A549 (cell line): Measurements from ENCODE around the gene FAM156A.
"Not testable (repeated sequence)": the region's sequence is repeated elsewhere in the genome, so short reads cannot be mapped to it uniquely, and the experiment has no call there.

ENCODE experiments used
- BHLHE40 ChIP-seq: IDR thresholded peaks from 2 replicates; pipeline ENCODE4 v1.6.1; 2012; ENCODE audit warnings: low read depth, low read length, inconsistent platforms
- CEBPB ChIP-seq, 2 experiments: fragments of >200 bp in 1 of 2; sonication (Bioruptor Twin) in 1 of 2; formaldehyde crosslinking in 1 of 2; IDR thresholded peaks; 2 replicates each; pipeline ENCODE4 v1.6.1; 2012 to 2016
- CHD2 ChIP-seq: fragments of 150-350 bp; IDR thresholded peaks from 2 replicates; pipeline ENCODE4 v1.6.1; 2014; ENCODE audit warnings: low read length; ENCODE audit not compliant: partially characterized antibody
- CHD4 ChIP-seq: fragments of 200-600 bp; sonication (generic); IDR thresholded peaks from 2 replicates; pipeline ENCODE4 v1.6.1; 2016; ENCODE audit warnings: antibody characterized with exemption, mild to moderate bottlenecking, borderline replicate concordance
- EP300 ChIP-seq, 2 experiments: fragments of >200 bp; sonication (Bioruptor Twin); formaldehyde crosslinking; IDR thresholded peaks; 2 replicates in 1 of 2; 3 replicates in 1 of 2; pipeline ENCODE4 v1.6.1; 2016 to 2017
- MAZ ChIP-seq: fragments of 150-350 bp; IDR thresholded peaks from 2 replicates; pipeline ENCODE4 v1.6.1; 2014; ENCODE audit warnings: antibody characterized with exemption, low read depth, low read length, borderline replicate concordance
- PHF8 ChIP-seq: fragments of 200-600 bp; sonication (generic); IDR thresholded peaks from 2 replicates; pipeline ENCODE4 v1.6.1; 2016; ENCODE audit warnings: low read depth, mild to moderate bottlenecking, antibody characterized with exemption, moderate library complexity, borderline replicate concordance
- POLR2A ChIP-seq: IDR thresholded peaks from 2 replicates; pipeline ENCODE4 v1.6.1; 2012; ENCODE audit warnings: mild to moderate bottlenecking, low read length
- POLR2AphosphoS2 ChIP-seq: conservative IDR thresholded peaks from 2 replicates; pipeline ENCODE4 v1.6.1; 2012; ENCODE audit warnings: low read length, improper control_type of control experiment, inconsistent platforms
- TF ChIP-seq, protein P1 (sequence below): fragments of >200 bp; sonication (Bioruptor Twin); formaldehyde crosslinking; IDR thresholded peaks from 3 replicates; pipeline ENCODE4 v1.5.1; 2016
- TF ChIP-seq, protein P2 (sequence below): IDR thresholded peaks from 2 replicates; pipeline ENCODE4 v1.6.1; 2012
- TF ChIP-seq, protein P3 (sequence below): fragments of 450-650 bp; IDR thresholded peaks from 2 replicates; pipeline ENCODE4 v1.6.1; 2014; ENCODE audit warnings: antibody characterized with exemption

DNA sequence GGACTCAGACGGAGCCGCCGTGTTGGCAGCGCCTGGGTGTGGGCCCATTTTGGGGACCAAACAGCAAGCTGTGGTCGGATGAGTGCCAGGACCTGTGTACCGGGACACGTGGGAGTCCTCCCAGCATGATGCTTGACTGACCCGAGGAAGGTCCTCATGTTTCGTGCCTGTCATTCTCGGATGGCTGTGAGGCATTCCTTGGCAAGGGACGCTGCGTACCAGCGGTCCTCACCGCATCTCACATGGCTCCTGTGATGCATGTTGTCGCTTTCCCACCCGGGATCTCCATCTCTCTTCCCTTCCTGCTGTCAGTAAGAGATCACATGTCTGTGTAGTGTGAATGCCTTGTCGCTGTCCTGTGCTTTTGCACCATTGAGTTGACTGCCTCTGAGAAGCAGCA, 50.4 kb downstream of the FAM156A start:
- TF ChIP-seq POLR2A; PHF8; POLR2AphosphoS2; EP300 (IDR thresholded peaks at IDR 0.05); CEBPB (IDR thresholded peaks at IDR 0.05); BHLHE40; CHD4; MAZ; CHD2: not testable (repeated sequence)
- TF ChIP-seq, protein P1, sequence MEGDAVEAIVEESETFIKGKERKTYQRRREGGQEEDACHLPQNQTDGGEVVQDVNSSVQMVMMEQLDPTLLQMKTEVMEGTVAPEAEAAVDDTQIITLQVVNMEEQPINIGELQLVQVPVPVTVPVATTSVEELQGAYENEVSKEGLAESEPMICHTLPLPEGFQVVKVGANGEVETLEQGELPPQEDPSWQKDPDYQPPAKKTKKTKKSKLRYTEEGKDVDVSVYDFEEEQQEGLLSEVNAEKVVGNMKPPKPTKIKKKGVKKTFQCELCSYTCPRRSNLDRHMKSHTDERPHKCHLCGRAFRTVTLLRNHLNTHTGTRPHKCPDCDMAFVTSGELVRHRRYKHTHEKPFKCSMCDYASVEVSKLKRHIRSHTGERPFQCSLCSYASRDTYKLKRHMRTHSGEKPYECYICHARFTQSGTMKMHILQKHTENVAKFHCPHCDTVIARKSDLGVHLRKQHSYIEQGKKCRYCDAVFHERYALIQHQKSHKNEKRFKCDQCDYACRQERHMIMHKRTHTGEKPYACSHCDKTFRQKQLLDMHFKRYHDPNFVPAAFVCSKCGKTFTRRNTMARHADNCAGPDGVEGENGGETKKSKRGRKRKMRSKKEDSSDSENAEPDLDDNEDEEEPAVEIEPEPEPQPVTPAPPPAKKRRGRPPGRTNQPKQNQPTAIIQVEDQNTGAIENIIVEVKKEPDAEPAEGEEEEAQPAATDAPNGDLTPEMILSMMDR = not testable (repeated sequence)
- TF ChIP-seq, protein P2, sequence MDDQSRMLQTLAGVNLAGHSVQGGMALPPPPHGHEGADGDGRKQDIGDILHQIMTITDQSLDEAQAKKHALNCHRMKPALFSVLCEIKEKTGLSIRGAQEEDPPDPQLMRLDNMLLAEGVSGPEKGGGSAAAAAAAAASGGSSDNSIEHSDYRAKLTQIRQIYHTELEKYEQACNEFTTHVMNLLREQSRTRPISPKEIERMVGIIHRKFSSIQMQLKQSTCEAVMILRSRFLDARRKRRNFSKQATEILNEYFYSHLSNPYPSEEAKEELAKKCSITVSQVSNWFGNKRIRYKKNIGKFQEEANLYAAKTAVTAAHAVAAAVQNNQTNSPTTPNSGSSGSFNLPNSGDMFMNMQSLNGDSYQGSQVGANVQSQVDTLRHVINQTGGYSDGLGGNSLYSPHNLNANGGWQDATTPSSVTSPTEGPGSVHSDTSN = not testable (repeated sequence)
- TF ChIP-seq, protein P3, sequence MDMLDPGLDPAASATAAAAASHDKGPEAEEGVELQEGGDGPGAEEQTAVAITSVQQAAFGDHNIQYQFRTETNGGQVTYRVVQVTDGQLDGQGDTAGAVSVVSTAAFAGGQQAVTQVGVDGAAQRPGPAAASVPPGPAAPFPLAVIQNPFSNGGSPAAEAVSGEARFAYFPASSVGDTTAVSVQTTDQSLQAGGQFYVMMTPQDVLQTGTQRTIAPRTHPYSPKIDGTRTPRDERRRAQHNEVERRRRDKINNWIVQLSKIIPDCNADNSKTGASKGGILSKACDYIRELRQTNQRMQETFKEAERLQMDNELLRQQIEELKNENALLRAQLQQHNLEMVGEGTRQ = not testable (repeated sequence)
